SK-N-SH treated with all-trans-retinoic acid at 6 μM for 48 hours (cell line): ENCODE results near the gene KRTAP5-8.

Experiments
- ATAC-seq: fragments of 200-7000 bp; cut with Tn5 transposase; 3 replicates; pipeline ENCODE4 v1.9.1; 2020; ENCODE audit warnings: mild to moderate bottlenecking, moderate library complexity
- ARNTL ChIP-seq: fragments of 450-650 bp; formaldehyde crosslinking; IDR thresholded peaks from 2 replicates; pipeline ENCODE4 v1.5.0; 2020; ENCODE audit warnings: low read depth, mild to moderate bottlenecking, moderate library complexity, borderline replicate concordance
- BACH2 ChIP-seq: fragments of 250-450 bp; sonication (Bioruptor Pico); IDR thresholded peaks from 2 replicates; pipeline ENCODE4 v1.9.0; 2021; ENCODE audit warnings: mild to moderate bottlenecking, borderline replicate concordance
- CREB5 ChIP-seq: fragments of 250-450 bp; sonication (Bioruptor Pico); IDR thresholded peaks from 2 replicates; pipeline ENCODE4 v1.5.1; 2020; ENCODE audit warnings: low read depth, mild to moderate bottlenecking, moderate library complexity
- CSDC2 ChIP-seq: fragments of 250-450 bp; sonication (Bioruptor Pico); IDR thresholded peaks from 2 replicates; pipeline ENCODE4 v1.5.0; 2020; ENCODE audit warnings: mild to moderate bottlenecking, moderate library complexity
- CSRNP3 ChIP-seq: fragments of 250-450 bp; sonication (Bioruptor Pico); IDR thresholded peaks from 2 replicates; pipeline ENCODE4 v1.5.1; 2021; ENCODE audit warnings: mild to moderate bottlenecking, moderate library complexity
- ESRRG ChIP-seq: fragments of 250-450 bp; sonication (Bioruptor Pico); IDR thresholded peaks from 2 replicates; pipeline ENCODE4 v1.6.1; 2021; ENCODE audit warnings: mild to moderate bottlenecking
- GLIS3 ChIP-seq: fragments of 250-450 bp; sonication (Bioruptor Pico); IDR thresholded peaks from 2 replicates; pipeline ENCODE4 v1.5.0; 2020; ENCODE audit warnings: mild to moderate bottlenecking, moderate library complexity
- ISL1 ChIP-seq: fragments of 250-450 bp; sonication (Bioruptor Pico); IDR thresholded peaks from 2 replicates; pipeline ENCODE4 v2.1.2; 2022; ENCODE audit warnings: mild to moderate bottlenecking, moderate library complexity
- OSR1 ChIP-seq: fragments of 250-450 bp; sonication (Bioruptor Pico); IDR thresholded peaks from 2 replicates; pipeline ENCODE4 v1.8.0; 2022; ENCODE audit warnings: moderate library complexity, mild to moderate bottlenecking, inconsistent platforms
- PATZ1 ChIP-seq: fragments of 250-450 bp; sonication (Bioruptor Pico); IDR thresholded peaks from 2 replicates; pipeline ENCODE4 v1.8.0; 2020; ENCODE audit warnings: mild to moderate bottlenecking, moderate library complexity, borderline replicate concordance
- POU6F1 ChIP-seq: fragments of 250-450 bp; sonication (Bioruptor Pico); IDR thresholded peaks from 2 replicates; pipeline ENCODE4 v1.8.0; 2021; ENCODE audit warnings: low read depth, mild to moderate bottlenecking, moderate library complexity, borderline replicate concordance
- PPARA ChIP-seq: fragments of 250-450 bp; sonication (Bioruptor Pico); IDR thresholded peaks from 2 replicates; pipeline ENCODE4 v1.5.0; 2020; ENCODE audit warnings: mild to moderate bottlenecking, borderline replicate concordance
- RARB ChIP-seq: fragments of 250-450 bp; sonication (Bioruptor Pico); IDR thresholded peaks from 2 replicates; pipeline ENCODE4 v1.8.0; 2021; ENCODE audit warnings: mild to moderate bottlenecking, moderate library complexity
- SNAI2 ChIP-seq: fragments of 250-450 bp; sonication (Bioruptor Pico); IDR thresholded peaks from 2 replicates; pipeline ENCODE4 v1.5.0; 2020; ENCODE audit warnings: mild to moderate bottlenecking, moderate library complexity
- TOX ChIP-seq: fragments of 250-450 bp; sonication (Bioruptor Pico); IDR thresholded peaks from 2 replicates; pipeline ENCODE4 v1.8.0; 2021; ENCODE audit warnings: mild to moderate bottlenecking, moderate library complexity, borderline replicate concordance
- TSHZ2 ChIP-seq: fragments of 250-450 bp; sonication (Bioruptor Pico); IDR thresholded peaks from 2 replicates; pipeline ENCODE4 v1.5.0; 2020; ENCODE audit warnings: mild to moderate bottlenecking, moderate library complexity
- ZC3H10 ChIP-seq: fragments of 250-450 bp; sonication (Bioruptor Pico); IDR thresholded peaks from 2 replicates; pipeline ENCODE4 v1.5.1; 2021; ENCODE audit warnings: mild to moderate bottlenecking, moderate library complexity
- ZFP3 ChIP-seq: fragments of 250-450 bp; sonication (Bioruptor Pico); IDR thresholded peaks from 2 replicates; pipeline ENCODE4 v1.5.0; 2020; ENCODE audit warnings: mild to moderate bottlenecking, moderate library complexity
- ZFP30 ChIP-seq: fragments of 450-650 bp; formaldehyde crosslinking; IDR thresholded peaks from 2 replicates; pipeline ENCODE4 v1.5.0; 2022; ENCODE audit warnings: mild to moderate bottlenecking, moderate library complexity
- ZNF565 ChIP-seq: fragments of 450-650 bp; formaldehyde crosslinking; conservative IDR thresholded peaks from 2 replicates; pipeline ENCODE4 v1.5.0; 2020; ENCODE audit warnings: low read depth, mild to moderate bottlenecking, moderate library complexity
- ZNF70 ChIP-seq: fragments of 450-650 bp; formaldehyde crosslinking; IDR thresholded peaks from 2 replicates; pipeline ENCODE4 v1.5.0; 2020; ENCODE audit warnings: mild to moderate bottlenecking, moderate library complexity
- ZNF8 ChIP-seq: fragments of 450-650 bp; formaldehyde crosslinking; IDR thresholded peaks from 2 replicates; pipeline ENCODE4 v1.5.0; 2020; ENCODE audit warnings: mild to moderate bottlenecking, moderate library complexity

KRTAP5-8 gene

GRCh38 chr11:71563406-71563805 is 25.6 kb downstream of the KRTAP5-8 start (continued):
- no peak for TF ChIP-seq POU6F1 (CRISPR knock-in tag)
- TF ChIP-seq OSR1: no peak
- no peak for TF ChIP-seq ARNTL (CRISPR knock-in tag)
- TF ChIP-seq ESRRG (CRISPR knock-in tag): no peak
- TF ChIP-seq ZNF8 (CRISPR knock-in tag): no peak

GRCh38 chr11:71564430-71564829 is 26.6 kb downstream of the KRTAP5-8 start:
- TF ChIP-seq GLIS3 (CRISPR knock-in tag): no peak
- TF ChIP-seq BACH2 (CRISPR knock-in tag): no peak
- no peak for TF ChIP-seq TOX (CRISPR knock-in tag)
- no peak for TF ChIP-seq CSDC2 (CRISPR knock-in tag)
- TF ChIP-seq CREB5 (CRISPR knock-in tag): no peak
- TF ChIP-seq OSR1: no peak
- no peak for TF ChIP-seq TSHZ2 (CRISPR knock-in tag)
- no peak for TF ChIP-seq ARNTL (CRISPR knock-in tag)
- no peak for TF ChIP-seq RARB (CRISPR knock-in tag)
- no peak for TF ChIP-seq ISL1
- no peak for TF ChIP-seq ZNF8 (CRISPR knock-in tag)
- TF ChIP-seq ZC3H10 (CRISPR knock-in tag): no peak
- no peak for TF ChIP-seq CSRNP3 (CRISPR knock-in tag)
- TF ChIP-seq ZNF565 (CRISPR knock-in tag): no peak
- TF ChIP-seq ZNF70 (CRISPR knock-in tag): no peak
- no peak for TF ChIP-seq ZFP30 (CRISPR knock-in tag)
- TF ChIP-seq SNAI2: no peak
- TF ChIP-seq PPARA (CRISPR knock-in tag): no peak
- TF ChIP-seq, all 23 proteins: peak for 0
- ATAC-seq: no peak

- TF ChIP-seq ZFP30 (CRISPR knock-in tag): no peak
- TF ChIP-seq ISL1: no peak
- no peak for TF ChIP-seq TSHZ2 (CRISPR knock-in tag)
- TF ChIP-seq ZNF70 (CRISPR knock-in tag): no peak
- no peak for TF ChIP-seq GLIS3 (CRISPR knock-in tag)
- TF ChIP-seq OSR1: no peak
- TF ChIP-seq ZFP3 (CRISPR knock-in tag): no peak
- TF ChIP-seq SNAI2: no peak
- no peak for TF ChIP-seq PATZ1
- no peak for TF ChIP-seq CSDC2 (CRISPR knock-in tag)
- no peak for ATAC-seq
Observed at GRCh38 chr11:71565263-71565662, 27.4 kb downstream of the KRTAP5-8 start, which contains the start of gene KRTAP5-10. Gene KRTAP5-10 (plus strand): TSS chr11:71565563. CDS start chr11:71565588, 25 bp downstream.
